Neural progenitor cell (in vitro differentiated cells): Measurements from ENCODE around the gene HEMGN.

Experiments used
- EZH2 ChIP-seq: fragments of 200-600 bp; sonication (generic); IDR thresholded peaks from 2 replicates; pipeline ENCODE4 v1.6.1; 2017; ENCODE audit warnings: antibody characterized with exemption, mild to moderate bottlenecking, moderate library complexity
- EZH2phosphoT487 ChIP-seq: fragments of 200-600 bp; sonication (generic); IDR thresholded peaks from 2 replicates; pipeline ENCODE4 v1.6.1; 2017; ENCODE audit warnings: antibody characterized with exemption
- TF ChIP-seq, protein P1 (sequence below): fragments of 200-600 bp; sonication (generic); IDR thresholded peaks from 2 replicates; pipeline ENCODE4 v1.5.1; 2017; ENCODE audit warnings: antibody characterized with exemption, mild to moderate bottlenecking

DNA sequence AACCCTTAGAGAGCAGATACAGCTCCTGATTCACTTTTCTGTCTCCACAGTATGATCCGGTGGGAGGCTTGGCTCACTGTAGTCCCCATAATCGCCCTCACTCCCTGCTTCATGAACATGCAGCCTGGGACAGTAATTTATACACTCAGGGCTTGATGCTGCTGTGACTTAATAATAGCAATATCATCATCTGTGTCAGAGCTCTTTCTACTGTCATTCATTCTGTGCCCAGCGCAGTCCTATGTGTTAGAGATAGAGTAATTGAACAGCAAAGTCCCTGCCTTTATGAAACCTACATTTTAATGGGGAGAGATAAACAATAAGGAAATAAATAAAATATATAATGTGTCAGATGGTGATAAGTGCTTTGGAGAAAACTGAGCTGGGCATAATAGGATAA, 2.8 kb upstream of the HEMGN start:
- TF ChIP-seq EZH2, result no peak
- TF ChIP-seq, protein P1, sequence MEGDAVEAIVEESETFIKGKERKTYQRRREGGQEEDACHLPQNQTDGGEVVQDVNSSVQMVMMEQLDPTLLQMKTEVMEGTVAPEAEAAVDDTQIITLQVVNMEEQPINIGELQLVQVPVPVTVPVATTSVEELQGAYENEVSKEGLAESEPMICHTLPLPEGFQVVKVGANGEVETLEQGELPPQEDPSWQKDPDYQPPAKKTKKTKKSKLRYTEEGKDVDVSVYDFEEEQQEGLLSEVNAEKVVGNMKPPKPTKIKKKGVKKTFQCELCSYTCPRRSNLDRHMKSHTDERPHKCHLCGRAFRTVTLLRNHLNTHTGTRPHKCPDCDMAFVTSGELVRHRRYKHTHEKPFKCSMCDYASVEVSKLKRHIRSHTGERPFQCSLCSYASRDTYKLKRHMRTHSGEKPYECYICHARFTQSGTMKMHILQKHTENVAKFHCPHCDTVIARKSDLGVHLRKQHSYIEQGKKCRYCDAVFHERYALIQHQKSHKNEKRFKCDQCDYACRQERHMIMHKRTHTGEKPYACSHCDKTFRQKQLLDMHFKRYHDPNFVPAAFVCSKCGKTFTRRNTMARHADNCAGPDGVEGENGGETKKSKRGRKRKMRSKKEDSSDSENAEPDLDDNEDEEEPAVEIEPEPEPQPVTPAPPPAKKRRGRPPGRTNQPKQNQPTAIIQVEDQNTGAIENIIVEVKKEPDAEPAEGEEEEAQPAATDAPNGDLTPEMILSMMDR, result no peak
- TF ChIP-seq EZH2phosphoT487, result no peak
